Right lobe of liver (tissue), 4 donors: ENCODE measurements around the gene MACROH2A1.

Source experiments
- CTCF ChIP-seq, 4 donors: fragments of 200-600 bp in 3 of 4; fragments of 450-650 bp in 1 of 4; IDR thresholded peaks; one replicate each; pipeline versions ENCODE4 v1.5.1 to v1.8.0; 2016 to 2022; ENCODE audit warnings: antibody characterized with exemption in 4 of 4, mild to moderate bottlenecking in 2 of 4
- POLR2A ChIP-seq: fragments of 450-650 bp; IDR thresholded peaks from one replicate; pipeline ENCODE4 v1.6.1; 2017; ENCODE audit warnings: antibody characterized with exemption, mild to moderate bottlenecking
- donor health status: DM: no; HTN: no; CAD: no.
- donor health status: DM: no; HTN: no; CAD: no.
- donor health status: DM: no; HTN: yes; CAD: no.

DNA sequence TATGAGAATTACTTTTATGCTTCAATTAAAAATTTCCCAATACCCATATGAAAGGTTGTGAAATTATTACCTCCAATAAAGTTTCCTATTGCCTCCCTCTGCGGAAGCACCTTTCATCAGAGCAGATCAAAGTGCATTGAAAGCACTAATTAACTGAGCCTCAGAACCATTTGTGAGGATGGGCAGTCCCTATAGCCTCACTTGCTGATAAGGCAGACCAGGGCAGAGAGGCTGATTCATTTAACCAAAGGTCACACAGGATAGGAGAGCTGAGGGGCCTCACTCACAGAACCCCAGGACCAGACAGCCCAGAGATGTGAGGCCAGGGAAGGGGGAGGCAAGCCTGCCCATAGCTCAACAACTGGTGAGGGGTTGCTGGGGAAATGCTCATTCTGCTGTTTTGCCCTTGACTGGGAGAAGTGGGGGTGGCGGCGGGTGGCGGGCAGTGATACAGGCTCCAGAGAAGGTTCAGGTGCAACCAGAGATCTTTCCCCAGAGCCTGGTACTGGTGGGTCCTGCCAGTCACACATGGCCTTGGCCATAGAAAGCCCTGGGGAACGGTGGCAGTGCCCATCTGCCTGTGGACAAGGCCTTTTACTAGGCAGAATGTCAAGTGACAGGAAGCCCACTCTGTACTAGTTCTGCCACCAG, 57.9 kb downstream of the MACROH2A1 start:
- TF ChIP-seq CTCF (IDR thresholded peaks at IDR 0.05): no peak
- no peak for TF ChIP-seq POLR2A
